Mammary epithelial cell (primary cell): Measurements from ENCODE around the gene CLASP1.

Source experiments
- EZH2 ChIP-seq: IDR thresholded peaks from 2 replicates; pipeline ENCODE4 v1.6.1; 2012; ENCODE audit warnings: low read length, inconsistent platforms, borderline replicate concordance
- TF ChIP-seq, protein P1 (sequence below), 2 donors: IDR thresholded peaks in 1 of 2; conservative IDR thresholded peaks in 1 of 2; 2 replicates each; pipeline ENCODE4 v1.5.1; 2011 to 2012; ENCODE audit warnings: inconsistent platforms in 2 of 2, low read length in 2 of 2, mild to moderate bottlenecking in 2 of 2, control low read depth in 1 of 2, low read depth in 1 of 2; ENCODE audit not compliant: insufficient read depth in 1 of 2; ENCODE audit errors: extremely low read depth in 1 of 2

- TF ChIP-seq, protein P1, sequence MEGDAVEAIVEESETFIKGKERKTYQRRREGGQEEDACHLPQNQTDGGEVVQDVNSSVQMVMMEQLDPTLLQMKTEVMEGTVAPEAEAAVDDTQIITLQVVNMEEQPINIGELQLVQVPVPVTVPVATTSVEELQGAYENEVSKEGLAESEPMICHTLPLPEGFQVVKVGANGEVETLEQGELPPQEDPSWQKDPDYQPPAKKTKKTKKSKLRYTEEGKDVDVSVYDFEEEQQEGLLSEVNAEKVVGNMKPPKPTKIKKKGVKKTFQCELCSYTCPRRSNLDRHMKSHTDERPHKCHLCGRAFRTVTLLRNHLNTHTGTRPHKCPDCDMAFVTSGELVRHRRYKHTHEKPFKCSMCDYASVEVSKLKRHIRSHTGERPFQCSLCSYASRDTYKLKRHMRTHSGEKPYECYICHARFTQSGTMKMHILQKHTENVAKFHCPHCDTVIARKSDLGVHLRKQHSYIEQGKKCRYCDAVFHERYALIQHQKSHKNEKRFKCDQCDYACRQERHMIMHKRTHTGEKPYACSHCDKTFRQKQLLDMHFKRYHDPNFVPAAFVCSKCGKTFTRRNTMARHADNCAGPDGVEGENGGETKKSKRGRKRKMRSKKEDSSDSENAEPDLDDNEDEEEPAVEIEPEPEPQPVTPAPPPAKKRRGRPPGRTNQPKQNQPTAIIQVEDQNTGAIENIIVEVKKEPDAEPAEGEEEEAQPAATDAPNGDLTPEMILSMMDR (conservative IDR thresholded peaks at IDR 0.05 in 1 of 2, IDR thresholded peaks at IDR 0.05 in 1 of 2; ENCODE audit: extremely low read depth in 1 of 2, insufficient read depth in 1 of 2, low read depth in 1 of 2, low read length in 2 of 2) = no peak
- no peak for TF ChIP-seq EZH2
These were observed 315.3 kb downstream of the CLASP1 start for GRCh38 chr2:121333834-121334558.
